WI38 (cell line): Measurements from ENCODE around the gene ZBED4.

Experiments used
- H3K4me3 ChIP-seq: 2 replicates; pipeline ENCODE4 v1.5.1; 2011; ENCODE audit warnings: low read depth, mild to moderate bottlenecking, control low read depth, low read length
- TF ChIP-seq, protein P1 (sequence below): IDR thresholded peaks from 2 replicates; pipeline ENCODE4 v1.5.1; 2012; ENCODE audit warnings: low read depth, mild to moderate bottlenecking, control low read depth, low read length

The ZBED4 gene

DNA sequence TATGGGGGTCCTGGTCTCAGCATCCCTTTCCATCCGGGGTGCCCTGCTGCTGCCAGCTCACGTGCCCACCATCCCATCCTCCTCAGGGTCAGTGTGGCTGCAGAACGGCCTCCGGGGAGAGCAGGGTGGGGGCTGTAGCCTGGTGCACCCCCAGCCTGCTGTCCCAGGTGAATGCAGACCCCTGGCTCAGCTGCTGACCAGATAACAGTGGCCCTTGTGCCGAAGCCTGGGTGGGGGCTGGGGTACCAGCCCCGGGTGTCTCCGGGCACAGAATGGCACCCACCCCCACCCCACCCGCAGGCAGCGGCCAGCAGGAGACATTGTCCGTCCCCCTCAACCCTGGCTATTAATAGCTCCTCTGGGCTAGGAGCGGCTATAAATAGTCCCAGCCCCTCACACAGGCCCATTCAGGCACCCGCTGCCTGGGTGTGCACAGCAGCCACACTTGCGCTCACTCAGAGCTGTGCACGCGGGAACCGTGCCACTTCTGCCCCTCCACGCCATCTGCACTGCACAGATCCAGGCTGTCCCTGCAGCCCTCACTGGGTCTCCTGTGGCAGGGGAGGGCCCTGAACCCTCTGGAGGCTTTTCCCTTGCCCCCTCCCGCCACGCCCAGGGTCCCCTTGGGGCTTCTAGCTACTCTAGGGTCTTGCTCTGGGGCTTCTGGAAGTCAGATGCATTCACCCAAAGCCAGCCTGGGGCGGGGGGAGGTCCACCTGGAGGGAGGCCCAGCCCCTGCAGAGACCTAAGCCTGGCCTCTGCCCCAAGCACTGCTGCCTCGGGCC lies 83.5 kb downstream of the ZBED4 start:
- TF ChIP-seq, protein P1, sequence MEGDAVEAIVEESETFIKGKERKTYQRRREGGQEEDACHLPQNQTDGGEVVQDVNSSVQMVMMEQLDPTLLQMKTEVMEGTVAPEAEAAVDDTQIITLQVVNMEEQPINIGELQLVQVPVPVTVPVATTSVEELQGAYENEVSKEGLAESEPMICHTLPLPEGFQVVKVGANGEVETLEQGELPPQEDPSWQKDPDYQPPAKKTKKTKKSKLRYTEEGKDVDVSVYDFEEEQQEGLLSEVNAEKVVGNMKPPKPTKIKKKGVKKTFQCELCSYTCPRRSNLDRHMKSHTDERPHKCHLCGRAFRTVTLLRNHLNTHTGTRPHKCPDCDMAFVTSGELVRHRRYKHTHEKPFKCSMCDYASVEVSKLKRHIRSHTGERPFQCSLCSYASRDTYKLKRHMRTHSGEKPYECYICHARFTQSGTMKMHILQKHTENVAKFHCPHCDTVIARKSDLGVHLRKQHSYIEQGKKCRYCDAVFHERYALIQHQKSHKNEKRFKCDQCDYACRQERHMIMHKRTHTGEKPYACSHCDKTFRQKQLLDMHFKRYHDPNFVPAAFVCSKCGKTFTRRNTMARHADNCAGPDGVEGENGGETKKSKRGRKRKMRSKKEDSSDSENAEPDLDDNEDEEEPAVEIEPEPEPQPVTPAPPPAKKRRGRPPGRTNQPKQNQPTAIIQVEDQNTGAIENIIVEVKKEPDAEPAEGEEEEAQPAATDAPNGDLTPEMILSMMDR = no peak
- H3K4me3 ChIP-seq = no peak overlapping the region

DNA sequence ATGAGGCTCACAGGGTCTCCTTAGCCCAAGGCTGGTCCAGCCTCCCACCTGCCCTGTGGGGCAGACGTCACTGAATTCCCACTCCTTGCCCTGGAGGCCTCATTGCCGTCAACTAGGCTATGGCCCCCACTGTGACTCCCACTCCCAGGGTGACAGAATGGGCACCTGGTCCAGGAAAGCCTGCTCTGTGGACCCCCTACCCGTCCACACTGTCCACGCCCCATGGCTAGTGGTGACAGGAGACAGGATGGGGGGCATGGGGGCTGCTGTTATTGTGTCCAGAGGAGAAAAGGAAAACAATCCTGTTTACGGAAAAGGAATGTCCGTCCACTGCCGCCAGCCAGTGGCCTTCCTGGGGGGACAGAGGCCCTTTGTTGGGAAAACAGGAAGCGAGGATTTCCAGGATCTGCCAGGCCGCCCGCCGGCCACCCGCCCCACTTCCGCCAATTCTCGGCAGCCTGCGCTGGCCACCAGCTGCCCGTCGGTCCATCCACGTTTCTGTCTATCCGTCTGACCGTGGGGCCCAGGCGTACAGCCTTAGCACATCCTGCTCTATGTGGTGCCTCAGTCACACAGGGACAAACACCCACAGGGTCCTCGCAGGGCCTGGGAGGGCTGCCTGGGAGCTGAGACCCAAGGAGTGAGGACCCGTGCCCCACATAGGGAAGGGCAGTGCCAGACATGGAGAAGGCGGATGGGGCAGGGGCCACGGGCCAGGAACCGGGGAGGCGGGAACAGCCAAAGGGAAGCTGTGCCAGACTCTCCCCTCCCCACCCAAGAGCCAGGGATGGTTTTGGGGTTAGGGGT lies 84.3 kb downstream of the ZBED4 start:
- no peak overlapping the region for H3K4me3 ChIP-seq
- TF ChIP-seq, protein P1 = no peak

DNA sequence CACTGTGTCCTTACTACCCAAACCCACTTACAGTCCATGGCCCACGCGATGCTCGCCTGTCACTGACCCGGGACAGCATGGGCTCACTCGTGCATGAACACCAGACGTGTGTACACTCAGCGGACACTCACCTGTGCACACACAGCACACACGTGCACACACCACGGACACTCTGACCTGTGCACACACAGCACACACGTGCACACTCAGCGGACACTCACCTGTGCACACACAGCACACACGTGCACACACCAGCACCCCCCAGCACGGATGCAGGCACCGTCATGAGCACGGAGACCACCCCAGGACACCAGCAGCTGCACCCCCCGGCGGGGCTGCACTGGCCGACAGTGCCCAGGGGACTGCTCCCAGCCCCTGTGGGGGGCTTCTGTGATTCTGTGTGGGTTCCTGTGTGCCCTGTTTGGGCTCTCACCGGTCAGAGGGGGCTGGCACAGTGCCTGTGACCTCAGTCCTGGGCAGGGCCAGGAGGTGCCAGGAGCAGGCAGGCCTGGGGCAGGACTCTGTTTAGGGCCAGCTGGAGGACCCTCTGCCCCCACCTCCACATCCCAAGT lies 85.0 kb downstream of the ZBED4 start:
- TF ChIP-seq, protein P1 = no peak
- no peak overlapping the region for H3K4me3 ChIP-seq
